Stimulated activated CD4-positive, alpha-beta T cell treated with anti-CD3 and anti-CD28 coated beads, Interleukin-1b, Interleukin-23, amount 100 ng/mL, for 48 hours (primary cell): ENCODE results near the gene P2RY14.
A peak's percentile ranks its signal among the peaks of the same experiment; 100 is the strongest.
"Not testable (repeated sequence)": the region's sequence is repeated elsewhere in the genome, so short reads cannot be mapped to it uniquely, and the experiment has no call there.

ENCODE experiments used
- DNase-seq: peaks from one replicate; pipeline ENCODE4 v3.0.0-alpha.2; 2020

Gene P2RY14

DNA sequence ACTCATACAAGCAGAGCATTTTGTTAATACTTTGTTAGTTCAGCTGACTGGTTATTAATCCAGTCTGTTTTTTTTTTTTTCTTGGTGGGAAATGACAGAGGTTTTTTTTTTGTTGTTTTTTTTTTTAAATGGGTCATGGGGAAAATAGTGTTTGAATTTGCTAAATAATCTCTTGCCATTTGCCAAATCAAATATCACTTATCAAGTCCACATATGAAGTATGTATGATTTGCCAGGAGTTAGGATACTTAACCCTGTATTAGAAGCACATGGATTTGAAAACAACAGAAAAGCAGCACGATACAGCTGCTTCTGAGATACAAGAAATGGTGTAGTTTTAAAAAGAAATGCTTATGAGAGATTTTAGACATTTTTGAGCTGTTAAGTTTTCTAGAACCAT is 21.6 kb downstream of the P2RY14 start:
- no peak for DNase-seq

GRCh38 chr3:151248772-151249337 is 29.5 kb downstream of the P2RY14 start:
- DNase-seq: no peak

GRCh38 chr3:151242006-151242405 is 36.3 kb downstream of the P2RY14 start:
- not testable (repeated sequence) for DNase-seq

GRCh38 chr3:151236736-151237135 is 41.6 kb downstream of the P2RY14 start:
- DNase-seq: no peak

- no peak for DNase-seq
Observed at GRCh38 chr3:151236316-151236715, 42.0 kb downstream of the P2RY14 start.

DNA sequence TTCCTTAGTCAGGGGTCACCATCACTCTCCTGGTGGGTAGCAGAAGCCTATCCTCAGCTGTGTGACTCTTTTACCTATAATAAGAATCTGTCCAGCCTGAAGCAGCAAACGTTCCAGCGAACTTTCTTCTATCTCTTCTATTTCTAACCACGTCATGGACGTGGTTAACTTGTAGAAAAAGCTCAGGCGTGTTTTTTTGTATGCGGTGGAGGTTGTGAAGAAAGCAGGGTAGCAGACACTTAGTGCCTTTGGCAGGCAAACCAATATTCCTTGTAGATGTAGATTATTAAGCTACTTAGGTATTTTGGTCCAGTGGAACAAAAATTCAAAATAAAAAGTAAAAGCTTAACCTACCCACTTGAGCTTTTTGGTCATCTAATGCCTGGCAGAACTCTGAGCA is 43.5 kb downstream of the P2RY14 start:
- DNase-seq: no peak

- no peak for DNase-seq
Observed at GRCh38 chr3:151232991-151233390, 45.4 kb downstream of the P2RY14 start.

DNA sequence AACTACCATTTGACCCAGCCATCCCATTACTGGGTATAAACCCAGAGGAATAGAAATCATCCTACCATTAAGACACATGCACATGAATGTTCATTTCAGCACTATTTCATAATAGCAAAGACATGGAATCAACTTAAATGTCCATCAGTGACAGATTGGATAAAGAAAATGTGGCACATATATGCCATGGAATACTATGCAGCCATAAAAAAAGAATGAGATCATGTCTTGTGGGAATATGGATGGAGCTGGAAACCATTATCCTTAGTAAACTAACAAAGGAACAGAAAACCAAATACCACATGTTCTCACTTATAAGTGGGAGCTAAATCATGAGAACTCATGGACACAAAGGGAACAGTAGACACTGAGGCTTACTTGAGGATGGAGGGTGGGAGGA is 45.9 kb downstream of the P2RY14 start:
- not testable (repeated sequence) for DNase-seq

DNA sequence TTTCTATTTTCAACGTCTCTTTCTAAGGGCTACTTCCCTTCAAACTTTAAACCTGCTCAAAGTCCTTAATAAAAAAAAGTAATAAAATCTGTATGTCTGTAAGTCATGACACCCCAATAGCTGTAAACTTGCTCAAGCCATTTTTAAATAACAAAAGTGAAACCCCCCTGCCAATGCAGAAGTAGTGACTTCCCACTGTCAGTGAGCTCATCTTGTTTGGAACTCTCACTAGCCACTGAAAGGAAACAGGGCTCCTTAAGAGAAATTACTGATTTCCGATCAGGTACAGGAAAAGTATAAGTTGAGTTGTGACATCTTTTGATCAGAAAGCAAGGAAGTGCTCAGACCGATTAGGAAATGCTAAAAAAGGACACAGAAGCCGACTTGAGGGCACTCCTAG is 47.7 kb downstream of the P2RY14 start:
- DNase-seq: no peak

DNA sequence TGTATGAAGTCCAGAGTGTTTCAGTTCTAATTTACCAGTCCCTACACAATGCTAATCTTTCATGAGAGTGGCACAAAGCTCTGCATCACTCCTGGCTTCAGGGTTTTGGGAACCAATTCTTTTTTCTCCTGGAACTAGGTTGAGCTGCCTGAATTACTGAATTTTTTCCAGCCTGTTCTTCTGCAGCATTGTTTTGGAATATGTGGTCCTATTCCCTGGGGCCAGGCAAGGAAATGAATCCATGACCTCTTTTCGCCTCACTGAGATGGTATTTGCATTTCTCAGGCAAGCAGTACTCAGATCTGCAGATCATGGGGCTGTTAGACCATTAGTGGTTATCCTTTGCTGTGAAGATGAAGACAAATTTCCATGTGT is 49.7 kb downstream of the P2RY14 start:
- DNase-seq: no peak

GRCh38 chr3:151227807-151228665 is 50.3 kb downstream of the P2RY14 start:
- DNase-seq: peak; percentile 75

- no peak for DNase-seq
Observed at GRCh38 chr3:151227266-151227806, 51.0 kb downstream of the P2RY14 start.

GRCh38 chr3:151226825-151227224 is 51.5 kb downstream of the P2RY14 start:
- no peak for DNase-seq

DNA sequence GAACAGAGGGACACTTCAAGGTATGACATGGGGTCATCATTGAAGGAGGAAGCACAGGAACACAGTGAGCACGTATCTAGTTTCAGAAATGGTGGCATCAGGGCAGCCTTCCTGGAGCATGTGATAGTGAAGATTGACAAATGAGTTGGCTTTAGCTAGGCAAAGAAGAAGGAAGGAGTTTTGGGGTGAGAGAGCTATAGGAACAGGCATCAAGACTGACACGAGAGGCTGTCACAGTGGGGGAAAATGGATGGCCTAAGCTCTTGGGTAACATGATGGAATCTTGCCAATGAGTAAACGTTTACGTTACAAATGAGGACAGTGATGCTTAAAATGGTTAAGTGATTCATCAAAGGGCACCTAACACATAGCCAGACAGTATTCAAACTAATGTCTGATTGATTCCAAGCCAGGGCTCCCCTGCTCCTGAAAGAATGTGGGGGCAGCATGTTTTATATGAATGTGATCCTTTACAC is 52.2 kb downstream of the P2RY14 start:
- peak; percentile 50 for DNase-seq

DNA sequence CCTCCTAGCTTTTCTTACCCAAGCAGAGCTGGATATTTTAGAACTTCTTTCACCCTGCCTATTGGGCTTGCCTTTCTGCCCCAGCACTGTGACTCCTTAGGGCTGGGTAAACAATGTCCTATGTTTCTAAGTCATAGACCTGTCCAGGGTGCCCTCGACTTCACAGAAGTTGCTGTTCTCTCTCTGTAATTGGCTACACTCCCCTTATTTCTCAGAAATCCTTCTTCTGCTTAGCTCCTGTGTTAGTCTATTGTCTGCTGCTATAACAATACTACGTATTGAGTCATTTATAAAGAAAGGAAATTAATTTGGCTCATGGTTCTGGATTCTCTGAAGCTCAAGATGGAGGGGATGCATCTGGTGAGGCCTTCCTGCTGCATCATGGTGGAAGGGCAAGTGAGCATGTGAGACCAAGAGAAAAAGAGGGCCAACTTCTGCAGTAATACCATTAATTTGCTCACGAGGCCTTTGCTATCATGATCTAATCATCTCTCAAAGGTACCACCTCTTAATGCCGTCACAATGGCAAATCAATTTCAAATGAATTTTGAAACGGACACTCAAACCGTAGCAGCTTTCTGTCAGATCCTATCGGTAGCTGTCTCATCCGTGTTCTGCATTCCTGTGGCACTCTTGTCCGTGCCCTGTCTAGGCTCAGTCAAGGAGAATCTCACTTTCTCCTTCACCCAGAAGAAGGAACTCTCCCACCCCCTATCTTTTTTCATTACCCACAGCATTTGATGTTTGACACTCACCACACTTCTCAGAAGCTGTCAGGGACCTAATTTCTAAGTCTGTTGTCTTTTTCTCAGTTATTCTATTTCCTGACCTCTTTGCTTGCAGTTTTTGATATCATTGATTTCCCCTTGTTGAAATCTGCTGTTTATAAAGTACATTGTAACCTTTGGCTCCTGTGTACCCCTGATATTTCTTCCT is 53.0 kb downstream of the P2RY14 start:
- no peak for DNase-seq

- no peak for DNase-seq
Observed at GRCh38 chr3:151224268-151224866, 54.0 kb downstream of the P2RY14 start.

DNA sequence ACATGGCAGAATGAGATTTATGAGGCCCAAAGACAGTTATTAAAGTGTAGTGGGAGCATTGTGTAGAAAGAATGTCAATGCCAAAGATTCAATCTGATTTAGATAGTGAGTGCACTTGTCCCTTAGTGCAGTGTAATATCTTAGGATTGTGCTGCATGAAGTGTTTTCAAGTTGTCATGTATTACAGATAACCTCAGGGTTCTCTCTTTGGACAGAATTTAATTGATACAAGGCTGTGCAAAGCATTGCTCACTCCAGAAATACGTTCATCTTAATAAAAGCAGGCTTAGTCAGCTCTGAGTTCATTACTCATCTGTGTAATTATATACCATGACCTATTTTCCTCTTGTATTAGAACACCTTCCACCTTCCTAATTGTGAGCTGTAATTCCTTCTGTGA is 59.3 kb downstream of the P2RY14 start:
- DNase-seq: no peak

DNA sequence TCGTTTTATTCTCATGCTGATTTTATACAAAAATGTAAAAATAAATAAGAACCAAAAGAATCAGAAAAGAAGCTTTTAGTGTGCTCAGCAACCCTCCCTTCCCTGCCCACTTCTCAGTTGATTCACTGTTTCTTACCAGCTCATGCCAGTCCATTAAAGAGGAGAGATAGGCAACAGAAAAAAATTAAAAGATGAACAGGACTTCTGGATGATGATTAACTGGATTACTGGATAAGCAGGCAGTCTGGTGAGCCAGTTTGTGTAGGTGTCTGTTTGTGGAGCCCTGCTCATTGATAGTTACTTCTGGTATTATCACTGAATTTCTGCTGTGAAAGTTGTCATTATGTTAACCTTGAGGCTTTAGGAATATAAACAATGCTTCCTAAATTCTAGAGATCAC is 60.2 kb downstream of the P2RY14 start:
- DNase-seq: no peak

GRCh38 chr3:151216641-151217607 is 61.4 kb downstream of the P2RY14 start:
- no peak for DNase-seq

DNA sequence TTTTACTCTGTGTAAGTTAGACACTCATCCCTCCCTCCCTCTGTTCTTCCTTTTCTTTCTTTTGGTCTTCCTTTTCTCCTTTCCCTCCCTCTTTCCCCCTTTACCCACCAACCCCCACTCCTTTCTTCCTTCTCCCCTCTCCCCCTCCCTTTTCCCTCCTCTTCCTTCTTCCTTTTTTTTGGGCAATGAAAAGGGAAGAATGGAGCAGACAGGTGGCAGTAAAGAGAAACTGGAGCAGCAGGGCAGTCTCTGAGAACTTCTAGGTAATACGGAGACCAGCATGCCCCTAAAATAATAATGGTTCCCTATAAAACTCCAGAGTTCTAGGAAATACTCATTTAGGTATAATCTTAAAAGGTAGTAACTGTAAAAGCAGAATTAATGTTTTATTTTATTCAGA is 63.9 kb downstream of the P2RY14 start:
- no peak for DNase-seq

DNA sequence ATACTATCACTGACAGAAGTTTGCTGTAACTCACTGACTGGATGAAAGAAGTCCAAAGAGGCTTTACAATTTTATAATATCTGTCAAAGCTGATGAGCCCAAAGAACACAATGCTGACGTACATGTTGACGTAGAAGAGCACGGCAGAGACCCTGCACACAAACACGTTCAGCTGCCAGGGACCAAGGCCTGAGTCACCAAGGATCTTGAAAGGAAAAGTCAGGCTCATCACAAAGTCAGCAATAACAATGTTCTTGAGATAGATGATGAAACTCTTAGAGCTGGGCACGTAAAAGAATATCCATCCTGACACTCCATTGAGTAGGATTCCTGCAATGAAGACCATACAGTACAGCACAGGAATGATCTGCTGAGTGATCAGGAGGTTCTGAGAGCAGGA is 64.5 kb downstream of the P2RY14 start:
- no peak for DNase-seq
